Left renal cortex interstitium (tissue), 4 donors: Measurements from ENCODE around the gene ADRA2A. TPM values are rescaled to one million over a fixed set of nuclear protein-coding genes. Genes with fewer than 3 reads are reported as not detected.

ENCODE experiments used
- DNase-seq, 4 donors: peaks; one replicate each; pipeline ENCODE4 v3.0.0-alpha.2; 2013; ENCODE audit warnings: low read depth in 4 of 4, low spot score in 2 of 4, missing footprints in 1 of 4
- polyA plus RNA-seq, 4 donors: library from polyadenylated mRNA; unstranded; fragments of 120-200 nt; gene quantifications; one replicate each; pipeline ENCODE4 v1.2.1, GENCODE V29; 2013; ENCODE audit not compliant: insufficient read length in 4 of 4

The ADRA2A gene
- polyA plus RNA-seq, 4 donors: 2.6 to 4.8 (median 3.3) TPM

DNA sequence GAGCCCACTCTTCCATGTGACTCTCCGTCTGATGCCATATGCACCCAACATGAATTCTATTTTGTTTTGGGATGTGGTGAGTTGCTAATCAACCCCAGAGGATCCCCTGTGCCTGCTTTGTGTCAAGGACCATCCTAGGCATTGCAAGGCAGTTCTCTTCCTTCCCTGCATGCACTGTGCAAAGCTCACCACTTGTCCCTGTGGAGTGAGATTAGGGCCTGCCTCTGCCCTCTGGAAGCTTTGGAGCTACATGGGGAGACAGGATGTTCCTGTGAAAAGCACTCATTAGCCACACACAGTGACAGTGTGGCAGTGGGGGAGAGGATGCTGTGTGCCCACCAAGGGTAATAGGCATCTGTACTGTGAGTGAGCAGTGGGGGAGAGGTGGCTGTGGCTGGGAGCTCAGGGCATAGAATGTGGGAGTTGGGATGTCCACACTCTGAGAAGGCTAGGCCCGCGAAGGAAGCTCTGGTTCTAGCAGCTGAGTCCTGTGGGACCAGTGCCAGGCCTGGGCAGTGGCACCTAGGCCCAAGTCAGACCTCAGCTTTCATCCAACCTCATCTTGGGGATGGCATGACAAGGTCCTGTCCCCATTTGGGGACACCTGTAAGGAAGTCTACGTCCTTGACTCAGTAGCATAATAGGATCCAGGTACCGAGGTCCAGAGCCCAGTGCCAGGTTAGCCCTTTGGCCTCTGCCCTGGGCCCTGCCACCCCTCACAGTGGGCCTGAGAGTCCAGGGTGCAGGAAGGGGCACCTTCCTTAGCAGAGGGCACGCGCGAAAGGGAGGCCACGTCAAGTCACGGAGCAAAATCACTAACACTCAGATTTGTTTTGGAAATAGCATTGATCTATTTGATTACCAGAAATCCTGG is 6.6 kb downstream of the ADRA2A start:
- DNase-seq: no peak

DNA sequence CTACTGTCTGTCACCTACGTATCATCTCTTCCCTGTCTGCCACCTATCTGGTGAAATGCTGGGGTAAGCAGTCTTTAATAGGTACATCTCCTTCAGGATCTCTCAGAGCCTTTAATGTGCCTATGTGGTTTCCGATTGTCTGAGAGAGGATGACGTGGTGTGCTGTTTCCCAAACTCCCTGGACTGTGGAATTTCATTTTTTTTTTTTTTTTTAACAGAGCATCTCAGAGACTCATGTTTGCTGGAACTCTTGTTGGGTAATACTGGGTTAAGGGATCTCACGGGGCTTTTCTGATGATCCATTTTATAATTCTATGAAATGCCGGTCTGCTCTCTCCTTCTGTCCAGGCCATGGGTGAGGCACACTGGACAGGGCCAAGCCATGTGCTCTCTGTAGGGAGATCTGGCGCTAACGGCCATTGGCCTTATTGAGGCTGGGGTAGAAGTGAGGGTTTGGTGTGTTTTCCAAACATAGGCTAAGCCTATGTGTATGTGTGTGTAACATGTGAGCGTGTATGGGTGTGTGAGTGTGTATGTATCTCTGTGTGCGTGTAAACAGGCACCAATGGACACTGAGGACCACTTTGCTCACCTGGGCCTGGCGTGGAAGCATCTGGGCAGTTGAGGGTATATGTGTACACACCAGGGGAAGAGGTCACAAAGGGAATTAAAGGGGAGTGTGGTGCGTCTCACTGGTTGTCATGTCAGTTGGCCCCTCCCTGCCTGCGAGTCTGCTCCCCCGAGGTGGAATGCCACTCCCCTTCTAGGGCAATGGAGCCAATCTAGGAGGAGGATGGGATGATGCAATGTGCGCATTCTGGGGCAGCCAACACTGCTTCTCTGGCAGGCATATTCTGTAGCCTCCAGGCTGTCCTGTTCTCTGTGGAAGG is 7.8 kb downstream of the ADRA2A start:
- DNase-seq: no peak

DNA sequence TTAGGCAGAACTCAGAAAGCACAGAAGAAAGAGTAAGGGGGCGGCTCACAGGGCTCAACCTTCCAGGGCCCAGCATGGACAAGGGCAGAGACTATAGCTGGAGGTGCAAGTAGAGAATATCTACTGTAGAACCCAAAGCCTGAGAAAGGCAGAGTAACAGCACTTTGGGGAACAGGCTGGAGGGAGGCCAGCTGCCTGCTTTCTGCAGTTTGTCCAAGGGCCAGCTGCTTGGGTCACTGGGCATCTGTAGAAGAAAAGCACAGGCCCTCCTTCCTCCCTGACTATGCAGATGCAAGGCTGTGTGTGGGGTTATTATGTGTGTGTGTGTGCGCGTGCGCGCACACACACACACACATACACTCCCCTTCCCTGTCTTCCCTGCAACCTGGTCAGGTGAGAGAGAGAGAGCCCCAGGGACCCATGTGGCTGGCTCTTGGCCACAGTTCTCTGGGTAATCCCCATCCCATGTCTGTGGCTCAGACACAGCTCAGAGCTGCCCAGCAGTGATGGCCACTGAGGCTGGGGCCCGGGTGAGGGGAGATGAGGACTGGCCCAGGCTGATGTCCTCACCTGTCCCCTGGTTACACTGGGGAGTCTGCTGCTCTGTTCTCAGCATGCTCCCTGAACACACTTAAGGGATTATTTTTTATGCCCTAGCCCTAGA is 9.0 kb downstream of the ADRA2A start:
- no peak for DNase-seq

DNA sequence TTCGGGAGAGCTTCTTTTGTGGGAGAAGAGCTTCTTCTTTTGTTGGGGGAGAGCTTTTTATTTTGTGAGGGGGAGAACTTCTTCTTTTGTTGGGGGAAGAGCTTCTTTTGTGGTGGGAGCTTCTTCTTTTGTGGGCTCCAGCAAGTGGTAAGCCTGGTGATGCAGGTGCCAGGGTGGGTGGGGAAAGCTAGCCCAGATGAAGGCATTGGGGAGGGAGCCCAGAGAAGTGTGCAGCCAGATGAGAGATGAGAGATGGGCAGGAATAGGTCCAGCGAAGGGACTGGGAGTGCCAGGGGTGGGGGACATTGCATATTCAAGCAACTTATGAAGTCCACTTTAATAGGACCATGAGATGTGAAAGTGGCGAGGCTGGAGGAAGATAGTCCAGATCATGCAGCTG is 9.7 kb downstream of the ADRA2A start:
- no peak for DNase-seq

DNA sequence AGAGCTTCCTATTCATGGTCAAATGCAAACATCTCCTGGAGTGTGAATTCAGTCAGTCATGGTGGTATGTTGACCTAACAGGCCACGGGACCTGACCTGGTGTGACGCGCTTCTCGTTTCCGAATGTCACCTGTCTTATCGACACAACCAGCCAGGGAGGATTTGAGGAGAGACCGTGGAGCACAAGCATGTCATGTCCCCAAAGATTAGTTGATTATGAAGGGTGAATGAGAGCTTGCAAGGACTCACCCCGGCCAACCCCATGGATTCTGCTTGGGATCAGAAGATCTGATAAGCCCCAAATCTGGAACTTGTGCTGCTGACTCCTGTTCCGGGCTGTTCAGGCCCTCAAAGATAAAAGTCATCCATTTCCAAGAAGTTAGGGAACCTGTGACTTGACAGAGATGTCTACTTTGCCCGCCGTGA is 10.5 kb downstream of the ADRA2A start:
- no peak for DNase-seq

DNA sequence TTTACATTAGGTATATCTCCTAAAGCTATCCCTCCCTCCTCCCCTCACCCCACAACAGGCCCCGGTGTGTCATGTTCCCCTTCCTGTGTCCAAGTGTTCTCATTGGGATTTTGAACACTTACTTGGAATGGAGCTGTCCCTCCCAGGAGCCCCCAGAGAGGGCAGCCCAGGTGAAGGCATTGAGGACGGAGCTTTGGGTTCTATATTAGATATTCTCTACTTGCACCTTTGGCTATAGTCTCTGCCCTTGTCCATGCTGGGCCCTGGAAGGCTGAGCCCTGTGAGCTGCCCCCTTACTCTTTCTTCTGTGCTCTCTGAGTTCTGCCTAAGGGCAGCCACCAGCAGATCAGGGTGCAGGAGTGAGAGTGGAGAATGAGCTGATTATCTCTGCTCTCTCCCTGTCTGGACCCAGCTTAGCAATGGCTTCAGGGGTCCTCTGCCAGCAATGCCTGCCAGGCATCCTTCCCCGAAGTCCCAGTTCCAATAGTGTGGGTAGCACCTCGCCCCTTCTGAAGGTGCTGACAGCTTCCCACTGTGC is 11.2 kb downstream of the ADRA2A start:
- no peak for DNase-seq

DNA sequence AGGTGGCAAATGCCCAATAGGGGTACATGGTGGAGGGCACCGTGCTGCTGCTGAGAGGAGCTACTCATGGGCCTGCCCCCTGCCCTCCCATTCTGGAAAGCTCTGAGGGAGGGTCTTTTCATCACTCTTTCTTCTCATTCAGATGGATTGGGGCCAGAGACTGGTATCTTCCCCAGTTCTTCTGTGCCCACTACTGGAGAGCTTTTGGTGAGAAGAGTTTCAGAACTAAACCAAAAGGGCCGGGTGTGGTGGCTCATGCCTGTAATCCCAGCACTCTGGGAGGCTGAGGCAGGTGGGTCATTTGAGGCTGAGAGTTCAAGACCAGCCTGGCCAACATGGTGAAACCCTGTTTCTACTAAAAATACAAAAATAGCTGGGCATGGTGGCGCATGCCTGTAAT is 12.5 kb downstream of the ADRA2A start:
- DNase-seq: no peak

DNA sequence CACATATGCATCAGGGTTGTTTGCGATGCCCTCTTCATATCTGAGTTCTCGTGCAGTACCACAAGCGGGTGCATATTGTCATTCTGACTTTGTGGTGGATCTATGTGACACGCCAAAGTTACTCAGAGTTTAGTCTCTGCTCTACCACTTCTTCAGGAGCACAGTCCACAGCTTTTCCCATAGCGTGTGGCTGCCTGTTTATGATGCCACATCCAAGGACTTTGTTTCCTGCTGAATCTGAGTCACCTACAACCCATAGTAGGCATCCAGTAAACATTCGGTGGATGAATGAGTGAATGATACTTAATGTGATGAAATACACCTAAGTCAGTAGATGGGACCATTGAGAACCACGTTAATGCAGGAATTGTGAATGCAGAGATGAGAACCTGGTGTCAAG is 15.0 kb downstream of the ADRA2A start:
- no peak for DNase-seq

DNA sequence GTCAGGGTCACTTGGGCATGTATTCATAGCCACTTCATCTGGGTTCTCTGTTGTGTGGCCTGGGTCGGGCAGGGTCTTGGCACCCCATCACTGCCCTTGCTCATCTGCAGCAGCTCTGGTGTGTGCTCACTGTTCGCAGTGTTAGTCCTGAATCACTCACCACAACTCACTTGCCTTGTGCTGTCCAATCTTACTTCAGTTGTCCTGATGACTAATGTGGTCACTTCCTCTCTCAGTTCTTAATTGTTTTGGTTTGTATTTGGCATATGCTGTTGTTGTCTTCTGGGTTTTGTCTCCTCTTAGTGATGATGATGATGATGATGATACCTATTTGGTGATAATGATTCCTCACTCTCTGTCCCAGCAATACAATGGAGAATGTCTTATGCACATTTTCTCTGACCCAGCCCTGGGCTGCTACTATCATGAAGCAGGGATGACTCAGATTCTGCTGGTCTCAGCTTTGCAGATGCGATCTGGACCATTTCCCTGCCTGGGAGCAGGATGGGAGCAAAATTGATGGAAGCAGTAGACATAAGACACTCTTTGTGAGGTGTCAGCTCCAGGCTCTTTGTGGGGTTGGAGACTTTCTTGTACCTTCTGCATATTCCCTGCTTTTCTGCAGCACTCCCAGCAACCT is 17.0 kb downstream of the ADRA2A start:
- no peak for DNase-seq

DNA sequence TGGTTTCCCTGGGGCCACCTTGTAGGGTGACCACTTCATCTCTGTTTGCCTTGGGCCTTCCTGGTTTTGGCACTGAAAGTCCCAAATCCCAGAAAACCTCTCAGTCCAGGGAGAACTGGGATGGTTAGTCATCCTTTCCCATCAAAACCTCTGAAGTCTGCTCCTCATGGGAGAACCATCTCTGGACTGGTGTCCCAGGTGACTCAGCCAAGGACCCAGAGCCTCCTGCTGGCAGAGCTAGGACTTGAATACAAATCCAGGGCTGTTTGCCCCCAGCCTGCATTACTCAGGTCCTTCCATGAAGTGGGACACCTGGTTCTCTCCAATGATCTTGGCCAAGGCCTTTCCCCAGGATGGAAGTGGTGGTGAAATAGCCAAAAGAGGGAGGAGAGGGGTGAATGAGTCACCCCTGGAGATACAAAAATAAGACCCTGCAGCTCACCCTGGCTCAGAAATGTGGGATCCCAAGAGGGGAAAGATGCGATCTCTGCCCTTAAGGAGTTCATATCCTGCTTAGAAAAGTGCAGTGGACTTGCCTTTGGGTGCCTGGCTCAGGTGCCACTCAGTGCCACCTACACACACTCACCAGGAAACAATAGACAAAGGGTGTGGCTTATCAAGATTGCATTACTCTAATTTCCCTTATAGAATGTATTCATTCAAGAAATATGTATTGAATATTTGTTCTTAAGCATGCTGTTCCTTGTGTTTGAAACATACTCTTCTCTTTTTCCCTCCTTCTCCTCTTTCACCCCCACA is 22.0 kb downstream of the ADRA2A start:
- DNase-seq: no peak

DNA sequence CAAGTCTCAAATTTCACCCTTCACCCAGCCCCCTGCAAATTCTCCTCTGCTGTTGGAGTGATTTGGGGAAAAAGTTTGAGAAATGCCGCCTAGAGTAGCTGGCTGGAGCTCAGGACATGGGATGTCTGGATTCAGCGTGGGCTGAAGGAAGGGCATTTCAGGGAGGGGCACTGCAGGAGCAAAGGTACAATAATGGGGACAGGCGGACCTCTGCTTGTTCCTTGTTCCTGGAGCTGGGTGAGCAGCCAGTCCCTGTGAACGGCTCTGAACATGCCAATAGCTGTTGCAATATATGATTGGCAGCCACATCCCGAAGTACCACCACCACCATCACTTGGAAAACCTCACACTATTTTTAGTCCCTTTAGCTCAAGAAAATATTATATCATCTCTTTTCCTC is 23.4 kb downstream of the ADRA2A start:
- DNase-seq: no peak

DNA sequence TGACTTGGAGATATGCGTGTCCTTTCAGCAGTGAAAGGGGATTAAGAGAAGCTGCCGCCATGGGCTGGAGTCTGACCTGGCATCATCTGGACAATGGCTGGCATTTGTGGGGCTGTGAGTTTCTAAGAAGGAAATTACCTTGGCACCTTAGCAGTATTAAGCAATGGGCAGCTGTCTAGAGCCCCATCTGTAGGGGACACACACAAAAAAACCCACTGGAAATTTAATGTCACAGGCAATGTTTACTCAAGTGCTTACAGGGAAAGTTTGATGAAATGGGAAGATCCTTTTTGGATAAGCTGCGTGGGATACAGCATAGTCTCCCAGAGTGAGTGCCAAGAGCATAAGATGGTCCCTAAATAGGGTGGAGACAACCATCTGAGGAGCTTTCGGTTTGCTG is 25.0 kb downstream of the ADRA2A start:
- no peak for DNase-seq

DNA sequence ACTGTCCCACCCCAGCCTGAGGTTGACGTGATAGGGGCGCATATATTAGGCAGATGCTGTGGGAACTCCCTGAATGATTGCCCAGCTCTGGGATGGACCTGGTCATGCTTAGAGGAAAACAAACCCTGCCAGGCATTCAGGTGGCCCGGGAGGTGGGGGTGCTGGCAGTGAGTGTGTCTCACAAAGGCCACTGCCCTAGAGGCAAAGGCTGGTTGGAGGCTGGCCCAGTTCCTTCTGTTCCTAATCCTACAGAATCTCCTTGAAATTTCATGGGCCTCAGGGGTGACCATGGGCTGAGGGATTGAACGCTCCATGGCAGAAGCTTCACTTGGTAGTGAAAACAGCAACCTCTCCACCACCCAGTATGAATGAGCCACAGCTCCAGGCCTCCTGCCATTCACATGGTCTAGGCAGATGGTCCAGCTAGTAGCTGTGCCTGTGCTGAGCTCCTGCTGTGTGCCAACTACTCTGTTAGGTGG is 25.6 kb downstream of the ADRA2A start:
- no peak for DNase-seq

DNA sequence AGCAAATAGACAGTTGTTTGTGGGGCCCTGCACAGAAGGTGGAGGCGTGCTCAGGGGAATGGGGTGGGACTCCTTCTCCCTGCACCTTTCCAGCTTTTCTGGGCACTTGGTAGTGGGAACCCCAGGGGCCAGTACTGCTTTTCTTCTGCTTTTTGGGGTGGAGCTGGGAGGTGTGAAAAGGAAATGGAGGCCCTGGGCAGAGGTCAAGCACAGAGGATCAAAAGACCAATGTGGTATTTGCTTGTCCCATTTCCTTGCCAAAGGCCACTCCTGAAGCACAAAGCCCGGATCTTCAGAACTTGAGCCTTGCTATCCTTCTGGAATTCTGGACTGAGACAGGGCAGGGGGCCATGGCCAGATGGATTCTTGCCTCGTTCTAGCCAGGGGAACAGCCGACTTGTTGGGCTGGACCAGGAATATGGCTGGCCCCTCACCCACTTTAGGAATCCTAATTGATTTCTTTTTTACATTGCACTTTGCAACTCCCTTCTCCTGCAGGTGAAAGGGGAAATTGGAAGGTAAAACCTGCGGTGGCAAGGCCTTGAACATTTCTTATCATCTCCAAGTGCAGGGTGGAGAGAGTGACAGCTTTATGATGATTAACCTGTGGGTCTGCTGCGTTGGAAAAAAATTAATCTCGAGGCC is 26.5 kb downstream of the ADRA2A start:
- no peak for DNase-seq

DNA sequence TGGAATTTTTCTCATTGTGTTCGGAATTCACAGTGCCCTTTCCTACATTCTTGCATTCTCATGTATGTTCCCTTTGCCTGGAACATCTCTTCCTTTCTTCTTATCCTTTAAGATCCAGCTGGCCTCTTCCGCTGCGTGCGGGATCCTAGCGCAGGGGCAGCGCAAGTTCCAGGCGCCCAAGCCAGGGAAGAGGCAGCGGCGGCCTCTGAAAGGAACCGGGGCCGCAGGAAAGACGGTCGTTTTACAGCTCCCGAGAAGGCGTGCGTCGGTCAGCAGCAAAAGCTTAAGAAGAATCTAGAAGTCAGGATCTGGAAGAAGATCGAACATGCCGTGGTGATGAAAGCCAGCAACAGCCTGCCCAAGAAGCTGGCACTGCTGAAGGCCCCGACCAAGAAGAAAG is 28.0 kb downstream of the ADRA2A start:
- DNase-seq: no peak

DNA sequence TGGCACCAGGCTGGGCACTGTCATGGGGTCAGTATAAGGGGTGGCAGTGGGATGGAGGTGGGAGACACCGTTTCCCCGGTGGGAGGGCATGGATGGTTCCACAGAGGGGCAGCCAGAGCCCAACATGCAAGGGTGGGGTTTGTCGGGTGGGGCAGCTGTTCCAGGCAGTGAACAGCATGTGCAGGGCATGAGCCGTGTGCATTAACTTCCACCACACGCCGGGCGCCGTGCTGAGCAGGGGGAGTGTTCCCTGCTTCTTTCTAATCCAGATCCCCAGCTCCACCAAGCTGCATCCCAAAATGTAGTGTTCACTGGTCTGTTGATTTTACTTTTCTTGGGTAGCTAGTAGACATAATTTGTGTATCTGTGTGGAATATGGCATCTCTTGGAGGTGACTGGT is 29.3 kb downstream of the ADRA2A start:
- DNase-seq: no peak

DNA sequence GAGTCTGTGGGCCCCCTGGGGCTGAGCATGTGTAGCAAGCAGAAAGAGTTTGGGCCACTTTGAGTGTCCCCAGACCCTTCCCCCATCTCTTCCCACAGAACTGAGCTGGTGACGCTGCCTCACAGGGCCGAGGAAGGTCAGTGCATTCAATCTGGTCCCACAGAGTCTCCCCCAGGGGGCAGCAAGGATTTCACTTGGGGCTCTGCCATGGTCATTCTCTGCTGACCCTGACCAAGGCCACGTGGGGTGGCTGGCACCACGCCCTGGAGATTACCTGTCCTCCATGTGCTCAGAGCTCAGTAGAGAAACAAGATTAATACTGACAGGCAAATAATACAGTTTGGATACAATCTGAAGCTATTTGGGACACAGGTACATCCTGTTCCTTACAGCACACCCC is 30.2 kb downstream of the ADRA2A start:
- no peak for DNase-seq

DNA sequence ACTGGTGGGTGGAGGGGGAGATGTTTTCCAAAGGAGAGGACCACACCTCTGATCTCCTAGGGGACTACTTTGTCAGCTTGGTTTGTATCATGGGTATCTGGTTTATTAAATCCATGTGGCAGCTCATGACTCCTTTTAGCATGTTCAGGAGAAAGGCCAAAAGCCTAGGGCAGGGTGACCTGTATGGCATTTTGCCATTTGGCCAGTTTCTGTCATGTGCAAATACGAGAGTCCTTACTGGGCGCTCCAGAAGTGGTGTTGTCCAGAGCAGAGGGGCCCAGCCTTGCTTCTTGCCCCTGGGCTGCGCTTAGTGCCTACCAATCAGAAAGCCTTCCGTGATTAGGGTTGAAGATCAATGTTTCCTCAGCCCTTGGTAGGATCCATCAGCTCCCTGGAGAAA is 31.0 kb downstream of the ADRA2A start:
- no peak for DNase-seq

DNA sequence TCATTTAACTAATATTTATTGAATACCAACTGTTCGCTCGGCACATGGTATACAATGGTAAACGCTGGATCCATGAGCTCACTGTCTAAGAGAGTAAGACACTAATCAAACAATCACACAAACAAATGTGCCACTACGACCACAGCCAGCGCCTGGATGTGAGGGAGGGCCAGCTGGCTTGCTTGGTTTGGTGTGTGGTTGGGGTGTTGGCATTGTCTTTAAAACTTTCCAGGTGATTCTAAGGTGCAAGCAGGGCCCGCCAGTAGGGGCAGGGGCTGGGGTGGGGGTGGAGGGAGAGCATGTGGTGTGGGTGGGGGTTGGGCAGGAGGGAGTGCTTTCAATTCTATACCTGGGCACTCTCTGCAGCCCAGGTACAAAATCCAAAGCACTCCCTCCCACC is 31.6 kb downstream of the ADRA2A start:
- no peak for DNase-seq
